B cell (primary cell): ENCODE data around the gene KBTBD12. TPM values are rescaled to one million over a fixed set of nuclear protein-coding genes. Genes with fewer than 3 reads are reported as not detected.

Experiments used
- ATAC-seq: fragments of 200-7000 bp; cut with Tn5 transposase; one replicate; pipeline ENCODE4 v1.10.0; 2021; ENCODE audit warnings: low read depth, mild to moderate bottlenecking, moderate number of reproducible peaks, moderate library complexity
- CTCF ChIA-PET: fragments of 350-600 bp; sonication (Branson Sonifier 250); formaldehyde crosslinking; loops from one replicate; lab custom pipeline; 2021; ENCODE audit warnings: antibody characterized with exemption, inconsistent platforms; lab: Charles Lee
- POLR2A ChIA-PET: fragments of 350-600 bp; sonication (Branson Sonifier 250); formaldehyde crosslinking; loops from one replicate; lab custom pipeline; 2021; ENCODE audit warnings: antibody characterized with exemption; lab: Charles Lee
- DNase-seq: peaks from one replicate; pipeline ENCODE4 v3.0.0; 2013
- H2AFZ ChIP-seq: 2 replicates; pipeline ENCODE4 v1.6.1; 2012; ENCODE audit warnings: mild to moderate bottlenecking, low read depth, low read length; ENCODE audit not compliant: insufficient read depth, poor library complexity, severe bottlenecking
- H3K27ac ChIP-seq, 2 donors: 1 replicate in 1 of 2; 2 replicates in 1 of 2; pipeline ENCODE4 v1.5.1; 2012 to 2013; ENCODE audit warnings: low read length in 2 of 2, mild to moderate bottlenecking in 2 of 2, moderate library complexity in 1 of 2
- H3K27me3 ChIP-seq, 4 experiments: fragments of 200-600 bp in 1 of 4; sonication (generic) in 1 of 4; replicated peaks in 1 of 4; 1 replicate in 2 of 4; 2 replicates in 2 of 4; pipeline versions ENCODE4 v1.6.1 to v1.7.0; 2013 to 2016; ENCODE audit warnings: low read length in 3 of 4, mild to moderate bottlenecking in 2 of 4, mixed read lengths in 1 of 4, moderate library complexity in 1 of 4; ENCODE audit not compliant: insufficient read depth in 4 of 4, control insufficient read depth in 3 of 4; ENCODE audit errors: control extremely low read depth in 1 of 4
- H3K36me3 ChIP-seq, 2 experiments: replicated peaks in 1 of 2; 1 replicate in 1 of 2; 2 replicates in 1 of 2; pipeline versions ENCODE4 v1.6.1 to v1.7.1; 2013; ENCODE audit warnings: low read length in 1 of 2; ENCODE audit not compliant: insufficient read depth in 2 of 2, control insufficient read depth in 1 of 2; ENCODE audit errors: control extremely low read depth in 1 of 2, extremely low read depth in 1 of 2
- H3K4me1 ChIP-seq, 2 donors: fragments of 200-600 bp in 1 of 2; sonication (generic) in 1 of 2; 1 replicate in 1 of 2; 2 replicates in 1 of 2; pipeline versions ENCODE4 v1.5.1 to v1.6.1; 2013 to 2017; ENCODE audit warnings: low read length in 2 of 2; ENCODE audit not compliant: control insufficient read depth in 2 of 2, insufficient read depth in 2 of 2
- H3K4me2 ChIP-seq: replicated peaks from 2 replicates; pipeline ENCODE3; 2012; ENCODE audit warnings: mild to moderate bottlenecking, low read depth, low read length; ENCODE audit not compliant: poor library complexity, severe bottlenecking
- H3K4me3 ChIP-seq, 5 experiments: fragments of 200-600 bp in 1 of 5; sonication (generic) in 1 of 5; 1 replicate in 3 of 5; 2 replicates in 2 of 5; pipeline versions ENCODE4 v1.5.1 to v1.7.0; 2011 to 2016; ENCODE audit warnings: low read length in 4 of 5, mild to moderate bottlenecking in 4 of 5, low read depth in 2 of 5, control low read depth in 1 of 5, moderate library complexity in 1 of 5; ENCODE audit not compliant: insufficient read depth in 1 of 5; ENCODE audit errors: control extremely low read depth in 1 of 5, extremely low read depth in 1 of 5
- H3K79me2 ChIP-seq: fragments of 200-600 bp; sonication (generic); one replicate; pipeline ENCODE4 v1.6.0; 2016; ENCODE audit warnings: low read length; ENCODE audit not compliant: control insufficient read depth, insufficient read depth
- H3K9ac ChIP-seq: fragments of 200-600 bp; sonication (generic); 2 replicates; pipeline ENCODE4 v1.6.1; 2017; ENCODE audit warnings: mild to moderate bottlenecking, low read length, moderate library complexity
- H3K9me3 ChIP-seq, 3 donors: one replicate each; pipeline versions ENCODE4 v1.6.1 to v1.7.1; 2013; ENCODE audit warnings: low read length in 2 of 3; ENCODE audit not compliant: control insufficient read depth in 2 of 3, insufficient read depth in 1 of 3; ENCODE audit errors: control extremely low read depth in 1 of 3
- H4K20me1 ChIP-seq: 2 replicates; pipeline ENCODE4 v1.6.0; 2012; ENCODE audit warnings: mild to moderate bottlenecking, low read length; ENCODE audit not compliant: insufficient read depth, control insufficient read depth, poor library complexity, severe bottlenecking
- H3K27ac Mint-ChIP-seq: one replicate; pipeline ENCODE4 v1.8.0; 2021; ENCODE audit warnings: mixed read lengths
- H3K27me3 Mint-ChIP-seq: one replicate; pipeline ENCODE4 v1.8.0; 2021; ENCODE audit warnings: mixed read lengths
- H3K4me1 Mint-ChIP-seq: one replicate; pipeline ENCODE4 v1.8.0; 2021; ENCODE audit warnings: mixed read lengths
- H3K4me3 Mint-ChIP-seq: one replicate; pipeline ENCODE4 v1.8.0; 2021; ENCODE audit warnings: mixed read lengths
- H3K9me3 Mint-ChIP-seq: one replicate; pipeline ENCODE4 v1.8.0; 2022; ENCODE audit warnings: mixed read lengths; ENCODE audit not compliant: insufficient read depth
- EZH2 ChIP-seq: IDR thresholded peaks from 2 replicates; pipeline ENCODE4 v1.6.1; 2012; ENCODE audit warnings: borderline replicate concordance, low read depth, mild to moderate bottlenecking, moderate library complexity, low read length; ENCODE audit not compliant: insufficient read depth, poor library complexity, severe bottlenecking
- WGBS: methylation state at CpG from one replicate; pipeline ENCODE4 v1.1.5; 2013; ENCODE audit warnings: missing lambda C conversion rate; ENCODE audit not compliant: insufficient coverage; 5-methylcytosine and 5-hydroxymethylcytosine counted together
- intact Hi-C: fragments of 100-400 bp; cut with micrococcal nuclease; formaldehyde crosslinking; loops from one replicate; pipeline ENCODE4 v1.10.0; 2022
- polyA plus RNA-seq: library from polyadenylated mRNA; depleted of rRNA; stranded (reverse); fragments of >200 nt; gene quantifications from 2 replicates; pipeline ENCODE4 v1.2.3, GENCODE V29; 2012
- total RNA-seq, 2 donors: library from RNA; stranded (reverse); fragments of 120-200 nt in 1 of 2; gene quantifications; 1 replicate in 1 of 2; 2 replicates in 1 of 2; pipeline versions ENCODE4 v1.2.3 to v1.2.4, GENCODE V29; 2013 to 2022
- TF ChIP-seq, protein P1 (sequence below): fragments of 200-600 bp; IDR thresholded peaks from one replicate; pipeline ENCODE4 v1.8.0; 2022; ENCODE audit warnings: antibody characterized with exemption, mild to moderate bottlenecking

Gene KBTBD12
- total and polyA plus RNA-seq, 2 donors (not counting 1 experiment from before 2014, with no cell fraction given), result 0.22 TPM; not detected in 1

DNA sequence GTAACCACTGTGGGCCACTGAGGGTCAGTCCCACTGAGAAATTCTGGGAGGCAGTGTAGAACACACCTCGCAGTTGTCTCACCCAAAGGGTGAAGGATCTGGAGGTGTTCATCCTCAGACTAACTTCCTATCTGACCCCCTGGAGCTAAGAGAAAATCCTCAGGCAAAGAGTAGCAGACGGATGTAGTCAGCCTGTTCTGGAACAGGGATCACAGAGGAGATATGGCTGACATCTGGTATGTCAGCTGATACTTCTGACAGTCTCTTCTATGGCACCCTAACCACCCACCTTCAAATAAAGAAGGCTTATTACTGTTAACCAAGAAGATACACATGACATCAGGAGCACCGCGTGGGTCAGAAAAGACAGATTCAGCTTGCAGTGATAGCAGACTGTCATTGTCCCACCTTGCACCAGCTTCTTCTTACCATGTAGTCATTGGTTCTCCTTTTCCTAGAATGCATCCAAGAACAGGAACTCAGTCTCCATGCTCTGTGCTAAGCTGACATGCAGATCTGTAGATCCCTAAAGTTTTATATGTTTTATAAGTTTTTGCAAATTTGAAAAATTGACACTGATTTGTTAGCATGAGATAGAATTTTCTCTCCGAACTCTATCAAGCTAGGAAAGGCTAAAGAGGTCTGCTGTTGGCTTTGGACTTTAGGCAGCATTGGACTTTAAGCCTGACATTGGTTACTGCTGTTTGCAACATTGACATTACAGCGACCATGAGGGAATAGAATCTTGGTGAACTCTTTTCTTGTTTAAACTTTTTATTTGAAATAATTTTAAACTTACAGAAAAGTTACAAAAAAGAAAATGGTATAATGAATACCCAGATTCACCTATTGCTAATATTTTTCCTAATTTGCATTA lies 60.4 kb downstream of the KBTBD12 start:
- ATAC-seq, result no peak
- Histone ChIP-seq H3K4me1 (no peaks in the 10 kb centered on the region), H3K9ac (no peak overlapping the region), H3K4me3 (no peak overlapping the region), H4K20me1 (no peaks in the 10 kb centered on the region), H2AFZ (no peak overlapping the region), H3K4me2 (no peak overlapping the region), H3K27ac (no peak overlapping the region), H3K27me3 (peaks cover 0 to 2% (median under 1%) of the 10 kb centered on the region in 4 experiments), H3K36me3 (no peaks in the 10 kb centered on the region), H3K9me3 (no peaks in the 10 kb centered on the region), H3K79me2 (no peaks in the 10 kb centered on the region)
- no peak for DNase-seq
- Mint-ChIP-seq H3K4me3 (no peak overlapping the region), H3K27me3 (peaks cover 15% of the 10 kb centered on the region), H3K27ac (no peak overlapping the region), H3K9me3 (no peaks in the 10 kb centered on the region), H3K4me1 (no peaks in the 10 kb centered on the region)
- CTCF ChIA-PET, result interaction anchor here (1.0 kb wide), 1 partner anchor 400 kb away, joined by 4 read pairs; no protein-coding TSS in a partner anchor
- TF ChIP-seq EZH2, result no peak
- TF ChIP-seq, protein P1, sequence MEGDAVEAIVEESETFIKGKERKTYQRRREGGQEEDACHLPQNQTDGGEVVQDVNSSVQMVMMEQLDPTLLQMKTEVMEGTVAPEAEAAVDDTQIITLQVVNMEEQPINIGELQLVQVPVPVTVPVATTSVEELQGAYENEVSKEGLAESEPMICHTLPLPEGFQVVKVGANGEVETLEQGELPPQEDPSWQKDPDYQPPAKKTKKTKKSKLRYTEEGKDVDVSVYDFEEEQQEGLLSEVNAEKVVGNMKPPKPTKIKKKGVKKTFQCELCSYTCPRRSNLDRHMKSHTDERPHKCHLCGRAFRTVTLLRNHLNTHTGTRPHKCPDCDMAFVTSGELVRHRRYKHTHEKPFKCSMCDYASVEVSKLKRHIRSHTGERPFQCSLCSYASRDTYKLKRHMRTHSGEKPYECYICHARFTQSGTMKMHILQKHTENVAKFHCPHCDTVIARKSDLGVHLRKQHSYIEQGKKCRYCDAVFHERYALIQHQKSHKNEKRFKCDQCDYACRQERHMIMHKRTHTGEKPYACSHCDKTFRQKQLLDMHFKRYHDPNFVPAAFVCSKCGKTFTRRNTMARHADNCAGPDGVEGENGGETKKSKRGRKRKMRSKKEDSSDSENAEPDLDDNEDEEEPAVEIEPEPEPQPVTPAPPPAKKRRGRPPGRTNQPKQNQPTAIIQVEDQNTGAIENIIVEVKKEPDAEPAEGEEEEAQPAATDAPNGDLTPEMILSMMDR, result no peak
- WGBS, result 94% methylated on average over 3 of the region's 6 CpGs
- intact Hi-C loops, result loop anchor here (10.0 kb wide), 1 partner anchor 241 kb away; no protein-coding TSS in a partner anchor
- POLR2A ChIA-PET, result no interaction called here

DNA sequence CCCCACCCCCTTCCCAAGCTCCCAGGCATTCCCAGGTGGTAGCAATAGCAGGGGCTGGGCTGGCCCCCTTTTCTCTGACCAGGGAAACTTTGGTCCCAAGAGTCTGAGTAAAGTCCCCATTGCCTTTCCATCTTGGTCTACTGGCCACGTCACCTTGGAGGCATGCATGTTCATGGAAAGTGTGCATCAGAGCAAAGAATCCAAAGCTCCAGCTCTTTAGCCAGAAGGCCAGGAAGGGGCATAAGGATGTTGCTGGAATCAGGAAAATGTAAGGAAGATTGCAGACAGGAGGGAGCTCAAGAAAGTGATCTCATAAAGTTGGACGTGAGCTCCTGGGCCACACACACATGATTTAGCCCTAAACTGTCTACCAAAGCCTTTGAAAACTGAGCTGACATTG lies 63.6 kb downstream of the KBTBD12 start:
- Histone ChIP-seq H3K4me1 (no peaks in the 10 kb centered on the region), H3K9me3 (no peaks in the 10 kb centered on the region), H4K20me1 (no peaks in the 10 kb centered on the region), H3K27me3 (peaks cover 0 to 2% (median under 1%) of the 10 kb centered on the region in 4 experiments), H3K4me2 (no peak overlapping the region), H3K27ac (no peak overlapping the region), H3K9ac (no peak overlapping the region), H3K36me3 (no peaks in the 10 kb centered on the region), H3K4me3 (no peak overlapping the region), H3K79me2 (no peaks in the 10 kb centered on the region), H2AFZ (no peak overlapping the region)
- POLR2A ChIA-PET, result no interaction called here
- 86% methylated on average over 1 of the region's 2 CpGs for WGBS
- DNase-seq (no peak), ATAC-seq (no peak)
- peaks cover 17% of the 10 kb centered on the region for H3K27me3 Mint-ChIP-seq
- H3K4me1 Mint-ChIP-seq, result no peaks in the 10 kb centered on the region
- no peak overlapping the region for H3K4me3 Mint-ChIP-seq
- no peaks in the 10 kb centered on the region for H3K9me3 Mint-ChIP-seq
- intact Hi-C loops, result loop anchor here (10.0 kb wide), 1 partner anchor 244 kb away; no protein-coding TSS in a partner anchor
- H3K27ac Mint-ChIP-seq, result no peak overlapping the region
- no peak for TF ChIP-seq EZH2
- TF ChIP-seq, protein P1, result no peak
- CTCF ChIA-PET, result interaction anchor here (1.4 kb wide), 1 partner anchor 11 kb away, joined by 4 read pairs; no protein-coding TSS in a partner anchor
